H1 (cell line): Measurements from ENCODE around the gene CSE1L. TPM values are rescaled to one million over a fixed set of nuclear protein-coding genes. Genes with fewer than 3 reads are reported as not detected.

Experiments
- CEBPB ChIP-seq: IDR thresholded peaks from 2 replicates; pipeline ENCODE4 v1.6.1; 2012; ENCODE audit warnings: low read depth, low read length
- CHD1 ChIP-seq: IDR thresholded peaks from 2 replicates; pipeline ENCODE4 v1.6.1; 2012; ENCODE audit warnings: low read depth, low read length, improper control_type of control experiment
- FOSL1 ChIP-seq: IDR thresholded peaks from 2 replicates; pipeline ENCODE4 v1.6.1; 2011; ENCODE audit warnings: mild to moderate bottlenecking, low read depth, low read length, moderate library complexity; ENCODE audit not compliant: insufficient read depth
- SP1 ChIP-seq: IDR thresholded peaks from 2 replicates; pipeline ENCODE4 v1.6.1; 2011; ENCODE audit warnings: low read depth, low read length
- polyA plus RNA-seq, 7 experiments: library from polyadenylated mRNA; depleted of rRNA in 3 of 7; stranded (reverse) in 5 of 7; unstranded in 2 of 7; fragments of >200 nt in 5 of 7; fragments of 200-250 nt in 2 of 7; gene quantifications; 1 replicate in 5 of 7; 2 replicates in 1 of 7; 4 replicates in 1 of 7; pipeline versions ENCODE4 v1.2.1 to v1.2.3, GENCODE V29; 2011 to 2013; ENCODE audit warnings: missing spikeins in 2 of 7, mixed read lengths in 2 of 7
- total RNA-seq: library from RNA; stranded (reverse); fragmentation: NEBNext Ultra II Directional; extraction: Animal tissue kit (Norgen Biotek cat#: 25700); gene quantifications from 2 replicates; pipeline ENCODE4 v1.2.1, GENCODE V29; 2021

The CSE1L gene
- total and polyA plus RNA-seq, 2 of the 8 experiments (the other 6 are each of a cell fraction or from before 2014, with no cell fraction given): 94.1 to 269 TPM

- TF ChIP-seq FOSL1 (no peak), SP1 (no peak), CEBPB (no peak), CHD1 (no peak)
- TF ChIP-seq, all 59 proteins: peak for 0
Measured at GRCh38 chr20:49009899-49010631, 36.0 kb upstream of the CSE1L start (continued).
